WTC11 (cell line): ENCODE results near the gene OPCML.

ENCODE experiments used
- ARID4B ChIP-seq: sonication (generic); formaldehyde crosslinking; IDR thresholded peaks from 2 replicates; pipeline ENCODE4 v1.8.0; 2023; ENCODE audit warnings: missing genetic modification reagents, mild to moderate bottlenecking, borderline replicate concordance
- ATF3 ChIP-seq: sonication (generic); formaldehyde crosslinking; conservative IDR thresholded peaks from 2 replicates; pipeline ENCODE4 v1.8.1; 2022; ENCODE audit warnings: mild to moderate bottlenecking, missing genetic modification reagents
- CTCF ChIP-seq: fragments of 200-600 bp; IDR thresholded peaks from 2 replicates; pipeline ENCODE4 v1.8.0; 2022; ENCODE audit warnings: antibody characterized with exemption
- MYBL2 ChIP-seq: sonication (generic); formaldehyde crosslinking; IDR thresholded peaks from 2 replicates; pipeline ENCODE4 v1.8.1; 2023; ENCODE audit warnings: mild to moderate bottlenecking, moderate library complexity, missing genetic modification reagents
- USF1 ChIP-seq: sonication (generic); formaldehyde crosslinking; IDR thresholded peaks from 2 replicates; pipeline ENCODE4 v1.8.0; 2022; ENCODE audit warnings: mild to moderate bottlenecking, missing genetic modification reagents
- ZNF219 ChIP-seq: sonication (generic); formaldehyde crosslinking; IDR thresholded peaks from 2 replicates; pipeline ENCODE4 v1.8.0; 2023; ENCODE audit warnings: missing genetic modification reagents, mild to moderate bottlenecking, borderline replicate concordance
- ZNF317 ChIP-seq: sonication (generic); formaldehyde crosslinking; IDR thresholded peaks from 2 replicates; pipeline ENCODE4 v1.8.1; 2023; ENCODE audit warnings: low read depth, mild to moderate bottlenecking, moderate library complexity, missing genetic modification reagents, borderline replicate concordance

- TF ChIP-seq ZNF317 (CRISPR knock-in tag) (no peak), MYBL2 (CRISPR knock-in tag) (no peak), CTCF (no peak), ARID4B (CRISPR knock-in tag) (no peak), ATF3 (no peak), ZNF219 (no peak), USF1 (CRISPR knock-in tag) (no peak)
Observed at GRCh38 chr11:132559331-132560036, 972.8 kb downstream of the OPCML start.
